ENCODE data around the gene AUTS2. TPM values are rescaled to one million over a fixed set of nuclear protein-coding genes. Genes with fewer than 3 reads are reported as not detected.

Gene AUTS2
- total RNA-seq, 1 experiment from 2014 or later: not detected

DNA sequence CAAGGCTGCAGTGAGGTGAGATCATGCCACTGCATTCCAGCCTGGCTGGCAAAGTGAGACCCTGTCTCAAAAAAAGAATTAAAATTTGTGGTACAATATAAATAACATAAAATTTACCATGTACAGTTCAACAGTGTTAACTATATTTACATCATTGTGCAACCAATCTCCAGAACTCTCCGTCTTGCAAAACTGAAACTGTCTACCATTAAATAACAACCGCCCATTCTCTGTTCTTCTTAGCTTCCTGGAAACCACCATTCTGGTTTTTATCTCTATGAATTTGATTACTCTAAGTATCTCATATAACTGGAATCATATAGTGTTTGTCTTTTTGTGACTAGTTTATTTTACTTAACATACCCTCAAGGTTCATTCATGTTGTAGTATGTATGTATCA, 167.6 kb downstream of the AUTS2 start:
- Mint-ChIP-seq H3K27me3 (ENCODE audit: unreplicated experiment) (no peaks in the 10 kb centered on the region), H3K27ac (ENCODE audit: unreplicated experiment) (no peak overlapping the region), H3K36me3 (ENCODE audit: insufficient read depth, unreplicated experiment) (no peaks in the 10 kb centered on the region), H3K4me3 (ENCODE audit: low read depth, unreplicated experiment) (no peak overlapping the region), H3K9me3 (ENCODE audit: low read depth, unreplicated experiment) (peaks cover 6% of the 10 kb centered on the region), H3K4me1 (ENCODE audit: low read depth, unreplicated experiment) (no peaks in the 10 kb centered on the region)
- no peak for DNase-seq
- TF ChIP-seq CTCF (IDR thresholded peaks at IDR 0.05; ENCODE audit: unreplicated experiment): no peak
- intact Hi-C loops (cut with micrococcal nuclease; ENCODE audit: unreplicated experiment): no loop called here
- no TSS peak for BruUV-seq (replicated peaks)
- CTCF ChIA-PET: no interaction called here

- intact Hi-C loops (cut with micrococcal nuclease; ENCODE audit: unreplicated experiment): no loop called here
- no peak overlapping the region for H3K27ac Mint-ChIP-seq (ENCODE audit: unreplicated experiment)
These were observed 170.8 kb downstream of the AUTS2 start for GRCh38 chr7:69768986-69769595.

DNA sequence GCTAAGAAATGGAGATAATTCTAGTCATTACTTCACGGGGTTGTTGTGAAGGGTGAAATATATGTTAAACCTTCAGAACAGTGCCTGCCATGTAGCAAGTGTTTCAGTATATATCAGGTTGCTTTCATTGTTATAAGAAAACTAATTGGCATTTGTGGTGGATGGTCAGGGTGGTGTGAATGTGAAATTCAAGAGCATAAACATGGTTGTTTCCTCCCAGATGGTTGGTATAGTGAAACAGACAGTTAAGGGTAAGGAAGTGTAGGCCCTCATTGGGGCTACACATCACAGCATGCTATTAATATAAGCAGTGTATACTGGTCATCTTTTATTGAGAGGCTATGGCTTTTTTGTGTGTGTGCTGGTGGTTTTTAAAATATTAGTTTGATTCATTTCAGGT, 171.6 kb downstream of the AUTS2 start:
- CTCF ChIA-PET: no interaction called here
- H3K9me3 Mint-ChIP-seq (ENCODE audit: low read depth, unreplicated experiment): peaks cover 3% of the 10 kb centered on the region
- intact Hi-C loops (cut with micrococcal nuclease; ENCODE audit: unreplicated experiment): no loop called here

More at GRCh38 chr7:69768986-69769595, 170.8 kb downstream of the AUTS2 start:
- DNase-seq: no peak
- H3K4me3 Mint-ChIP-seq (ENCODE audit: low read depth, unreplicated experiment): no peak overlapping the region
- no peaks in the 10 kb centered on the region for H3K36me3 Mint-ChIP-seq (ENCODE audit: insufficient read depth, unreplicated experiment)
- peaks cover 3% of the 10 kb centered on the region for H3K9me3 Mint-ChIP-seq (ENCODE audit: low read depth, unreplicated experiment)
- H3K27me3 Mint-ChIP-seq (ENCODE audit: unreplicated experiment): no peaks in the 10 kb centered on the region
- BruUV-seq (replicated peaks): no TSS peak
- CTCF ChIA-PET: no interaction called here
- H3K4me1 Mint-ChIP-seq (ENCODE audit: low read depth, unreplicated experiment): no peaks in the 10 kb centered on the region
- no peak for TF ChIP-seq CTCF (IDR thresholded peaks at IDR 0.05; ENCODE audit: unreplicated experiment)

DNA sequence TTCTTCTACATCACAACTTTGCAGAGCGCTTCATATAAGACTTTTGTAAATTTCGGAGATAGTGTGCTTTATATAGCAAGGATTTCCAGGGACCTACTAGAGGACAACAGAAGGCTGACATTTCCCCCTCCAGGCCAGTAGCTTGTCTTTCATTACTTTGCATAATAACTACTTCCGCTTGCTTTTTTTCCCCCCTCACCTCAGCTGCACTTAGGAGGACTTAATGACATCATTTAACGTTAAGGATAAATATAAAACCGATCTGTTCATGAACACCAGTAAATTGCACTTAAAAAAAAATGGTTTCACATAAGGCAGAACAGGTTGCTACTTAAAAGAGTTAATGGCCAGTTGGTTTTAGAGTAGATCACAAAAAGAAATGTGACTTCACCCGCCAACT, 172.3 kb downstream of the AUTS2 start:
- intact Hi-C loops (cut with micrococcal nuclease; ENCODE audit: unreplicated experiment): no loop called here
- H3K27ac Mint-ChIP-seq (ENCODE audit: unreplicated experiment): no peak overlapping the region
- no TSS peak for BruUV-seq (replicated peaks)
- H3K4me1 Mint-ChIP-seq (ENCODE audit: low read depth, unreplicated experiment): no peaks in the 10 kb centered on the region
- no peak for DNase-seq
- H3K36me3 Mint-ChIP-seq (ENCODE audit: insufficient read depth, unreplicated experiment): no peaks in the 10 kb centered on the region
- CTCF ChIA-PET: no interaction called here
- H3K27me3 Mint-ChIP-seq (ENCODE audit: unreplicated experiment): no peaks in the 10 kb centered on the region
- TF ChIP-seq CTCF (IDR thresholded peaks at IDR 0.05; ENCODE audit: unreplicated experiment): no peak
- no peak overlapping the region for H3K4me3 Mint-ChIP-seq (ENCODE audit: low read depth, unreplicated experiment)
- peaks cover 3% of the 10 kb centered on the region for H3K9me3 Mint-ChIP-seq (ENCODE audit: low read depth, unreplicated experiment)

More for the DNA sequence above, 171.6 kb downstream of the AUTS2 start:
- Mint-ChIP-seq H3K27ac (ENCODE audit: unreplicated experiment) (no peak overlapping the region), H3K27me3 (ENCODE audit: unreplicated experiment) (no peaks in the 10 kb centered on the region), H3K4me1 (ENCODE audit: low read depth, unreplicated experiment) (no peaks in the 10 kb centered on the region), H3K4me3 (ENCODE audit: low read depth, unreplicated experiment) (no peak overlapping the region), H3K36me3 (ENCODE audit: insufficient read depth, unreplicated experiment) (no peaks in the 10 kb centered on the region)
- no TSS peak for BruUV-seq (replicated peaks)
- TF ChIP-seq CTCF (IDR thresholded peaks at IDR 0.05; ENCODE audit: unreplicated experiment): no peak
- DNase-seq: no peak
